ENCODE measurements around the gene KREMEN1. TPM values are rescaled to one million over a fixed set of nuclear protein-coding genes. Genes with fewer than 3 reads are reported as not detected.

KREMEN1 gene
- total RNA-seq, 1 experiment from 2014 or later = 31.9 TPM

GRCh38 chr22:29030016-29030617 lies 42.7 kb upstream of the KREMEN1 start:
- H3K79me2 ChIP-seq (ENCODE audit: insufficient read depth, low read length) = peaks cover 13% of the 10 kb centered on the region; the same call in 1 of the 2 replicates
- no peaks in the 10 kb centered on the region for H3K27me3 ChIP-seq (ENCODE audit: insufficient read depth, low read length)
- peaks cover 52 to 64% of the 10 kb centered on the region in 2 experiments for H3K4me1 ChIP-seq (ENCODE audit: control insufficient read depth in 1 of 2, insufficient read depth in 2 of 2, low read length in 2 of 2)
- intact Hi-C loops (cut with micrococcal nuclease) = loop anchor here (2.0 kb wide), 1 partner anchor 53 kb away; no protein-coding TSS in a partner anchor
- ChIA-PET POLR2A (interaction anchor here (0.8 to 2.5 kb wide), 5 partner anchors 26 to 147 kb away, joined by 3 to 16 read pairs (median 3); partner anchors contain the start of gene ZNRF3), CTCF (interaction anchor here (0.5 to 2.0 kb wide), 5 partner anchors 10 to 174 kb away, joined by 3 to 26 read pairs (median 4); partner anchors contain the start of gene ZNRF3), RAD21 (ENCODE audit: low non-redundant PET in 1 of 2, low total read pairs in 2 of 2, uncharacterized antibody in 2 of 2, unreplicated experiment in 2 of 2) (interaction anchor here (0.9 to 1.7 kb wide), 5 partner anchors 9 to 112 kb away, joined by 3 to 12 read pairs (median 5); no protein-coding TSS in a partner anchor)
- no peaks in the 10 kb centered on the region for H3K36me3 ChIP-seq (ENCODE audit: control insufficient read depth in 1 of 2, insufficient read depth in 2 of 2, low read length in 2 of 2)
- no peak overlapping the region for H2AFZ ChIP-seq (ENCODE audit: low read depth, low read length, poor library complexity, severe bottlenecking)
- TSS peak; percentile 75 for BruUV-seq (replicated peaks)
- H3K27ac ChIP-seq (ENCODE audit: low read depth, low read length) = peak overlapping the region; percentile 97
- TF ChIP-seq JUND (IDR thresholded peaks at IDR 0.05) = peak; percentile 13; the same call in 1 of the 2 replicates
- TF ChIP-seq EGR1 (IDR thresholded peaks at IDR 0.05; ENCODE audit: low read depth) = peak; percentile 31; the same call in 1 of the 2 replicates
- peak; percentile 69 for TF ChIP-seq RAD21 (IDR thresholded peaks at IDR 0.05; ENCODE audit: low read depth)
- TF ChIP-seq YY1 (IDR thresholded peaks at IDR 0.05; ENCODE audit: extremely low read depth, insufficient replicate concordance, low read depth, low read length) = peak; percentile 8
- TF ChIP-seq FOSL1 (IDR thresholded peaks at IDR 0.05; ENCODE audit: low read depth) = no peak
- TF ChIP-seq CEBPB (IDR thresholded peaks at IDR 0.05; ENCODE audit: low read depth) = peak; percentile 43; the same call in 1 of the 2 replicates
- no peak for TF ChIP-seq TCF7L2 (IDR thresholded peaks at IDR 0.05; ENCODE audit: borderline replicate concordance, extremely low read depth, insufficient read depth, insufficient read length)
- TF ChIP-seq CTCF (IDR thresholded peaks at IDR 0.05 in 2 of 3, conservative IDR thresholded peaks at IDR 0.05 in 1 of 3; ENCODE audit: borderline replicate concordance in 1 of 3, insufficient read depth in 1 of 3, low read depth in 2 of 3, low read length in 2 of 3) = peak in 2 of 3 experiments; percentile 15 to 30; a peak in 1 of 6 replicates
- peak; percentile 53; the same call in 1 of the 2 replicates for TF ChIP-seq CBX3 (IDR thresholded peaks at IDR 0.05; ENCODE audit: low read depth)
- peak; percentile 50 for DNase-seq (ENCODE audit: low read depth, low spot score)
- H4K20me1 ChIP-seq (ENCODE audit: insufficient read depth) = no peaks in the 10 kb centered on the region
- no peaks in the 10 kb centered on the region for H3K9me3 ChIP-seq (ENCODE audit: control insufficient read depth in 1 of 2, insufficient read depth in 1 of 2, low read depth in 1 of 2, low read length in 2 of 2)
- ATAC-seq = peak; percentile 16
- peak overlapping the region; percentile 45 to 57 for H3K4me3 ChIP-seq (replicated peaks in 1 of 2; ENCODE audit: low read depth in 1 of 2, low read length in 2 of 2)
- H3K9ac ChIP-seq (ENCODE audit: low read length) = peak overlapping the region; percentile 68
- H3K9me2 ChIP-seq (ENCODE audit: insufficient read depth) = no peaks in the 10 kb centered on the region
- peak overlapping the region; percentile 80 for H3K4me2 ChIP-seq (ENCODE audit: low read length)
